Stimulated activated CD4-positive, alpha-beta T cell treated with anti-CD3 and anti-CD28 coated beads, Interleukin-4, amount 100 ng/mL, for 4 hours (primary cell): Measurements from ENCODE around the gene PTPN5.

Experiments
- DNase-seq, 2 experiments: peaks; one replicate each; pipeline ENCODE4 v3.0.0-alpha.2; 2020

Gene PTPN5

GRCh38 chr11:18772211-18772610, 19.4 kb downstream of the PTPN5 start:
- DNase-seq = no peak

- DNase-seq = no peak
Measured at GRCh38 chr11:18771266-18772035, 20.1 kb downstream of the PTPN5 start.

GRCh38 chr11:18770479-18771125, 21.0 kb downstream of the PTPN5 start:
- no peak for DNase-seq

GRCh38 chr11:18769802-18770456, 21.7 kb downstream of the PTPN5 start:
- DNase-seq = no peak

- no peak for DNase-seq
Measured at GRCh38 chr11:18768978-18769377, 22.6 kb downstream of the PTPN5 start.

- no peak for DNase-seq
Measured at GRCh38 chr11:18768472-18768901, 23.1 kb downstream of the PTPN5 start.

GRCh38 chr11:18766015-18766414, 25.6 kb downstream of the PTPN5 start:
- no peak for DNase-seq

- no peak for DNase-seq
Measured at GRCh38 chr11:18765554-18765953, 26.0 kb downstream of the PTPN5 start.

- no peak for DNase-seq
Measured at GRCh38 chr11:18761741-18762140, 29.9 kb downstream of the PTPN5 start.

GRCh38 chr11:18761144-18761543, 30.5 kb downstream of the PTPN5 start:
- no peak for DNase-seq

GRCh38 chr11:18757811-18758210, 33.8 kb downstream of the PTPN5 start:
- DNase-seq = no peak

- no peak for DNase-seq
Measured at GRCh38 chr11:18756889-18757288, 34.7 kb downstream of the PTPN5 start.

GRCh38 chr11:18754308-18754707, 37.3 kb downstream of the PTPN5 start:
- DNase-seq = no peak

GRCh38 chr11:18752502-18752901, 39.1 kb downstream of the PTPN5 start:
- no peak for DNase-seq

- DNase-seq = no peak
Measured at GRCh38 chr11:18750944-18751343, 40.7 kb downstream of the PTPN5 start.

GRCh38 chr11:18749681-18750319, 41.8 kb downstream of the PTPN5 start:
- DNase-seq = no peak

- DNase-seq = no peak
Measured at GRCh38 chr11:18748766-18749365, 42.7 kb downstream of the PTPN5 start.

- no peak for DNase-seq
Measured at GRCh38 chr11:18745251-18745650, 46.3 kb downstream of the PTPN5 start.

- no peak for DNase-seq
Measured at GRCh38 chr11:18743900-18744514, 47.6 kb downstream of the PTPN5 start.

- no peak for DNase-seq
Measured at GRCh38 chr11:18743365-18743764, 48.2 kb downstream of the PTPN5 start.

GRCh38 chr11:18741783-18742182, 49.8 kb downstream of the PTPN5 start:
- DNase-seq = no peak

GRCh38 chr11:18739685-18740084, 51.9 kb downstream of the PTPN5 start:
- no peak for DNase-seq

- no peak for DNase-seq
Measured at GRCh38 chr11:18737642-18738041, 54.0 kb downstream of the PTPN5 start.
